Caco-2 (cell line): ENCODE results near the gene SLCO2A1. TPM values are rescaled to one million over a fixed set of nuclear protein-coding genes. Genes with fewer than 3 reads are reported as not detected.

Experiments used
- BruUV-seq: library from RNA; stranded (reverse); fragments of 400-500 nt; replicated peaks from 2 replicates; lab custom pipeline; 2021; lab: Mats Ljungman, UMichigan
- CTCF ChIA-PET: fragments of 300-600 bp; sonication (Branson Sonifier 250); formaldehyde crosslinking; loops from one replicate; lab custom pipeline; 2022; ENCODE audit warnings: antibody characterized with exemption; lab: Charles Lee
- POLR2A ChIA-PET: fragments of 300-600 bp; sonication (Branson Sonifier 250); formaldehyde crosslinking; loops from one replicate; lab custom pipeline; 2022; ENCODE audit warnings: antibody characterized with exemption; lab: Charles Lee
- DNase-seq, 2 experiments: peaks; one replicate each; pipeline versions ENCODE4 v3.0.0 to v3.0.0-alpha.2; 2020 to 2022
- H3K27me3 ChIP-seq: replicated peaks from 2 replicates; pipeline ENCODE4 v1.6.0; 2011; ENCODE audit warnings: low read length; ENCODE audit not compliant: control insufficient read depth, insufficient read depth
- H3K36me3 ChIP-seq: 2 replicates; pipeline ENCODE4 v1.5.1; 2011; ENCODE audit warnings: low read length; ENCODE audit not compliant: control insufficient read depth, insufficient read depth
- H3K4me1 ChIP-seq: fragments of 250-450 bp; sonication (Bioruptor Pico); 2 replicates; pipeline ENCODE4 v1.5.1; 2020; ENCODE audit warnings: mild to moderate bottlenecking
- H3K4me3 ChIP-seq: 2 replicates; pipeline ENCODE4 v1.5.1; 2011; ENCODE audit warnings: low read depth, mild to moderate bottlenecking, control low read depth, low read length
- H3K9me3 ChIP-seq: fragments of 250-450 bp; sonication (Bioruptor Pico); 2 replicates; pipeline ENCODE4 v1.5.1; 2020; ENCODE audit warnings: mild to moderate bottlenecking, moderate library complexity
- H3K27ac Mint-ChIP-seq: one replicate; pipeline ENCODE4 v1.8.0; 2022; ENCODE audit warnings: mixed read lengths; ENCODE audit not compliant: unreplicated experiment
- H3K27me3 Mint-ChIP-seq: one replicate; pipeline ENCODE4 v1.8.0; 2022; ENCODE audit warnings: mixed read lengths; ENCODE audit not compliant: insufficient read depth, unreplicated experiment
- H3K36me3 Mint-ChIP-seq: one replicate; pipeline ENCODE4 v1.8.0; 2022; ENCODE audit warnings: mild to moderate bottlenecking, mixed read lengths; ENCODE audit not compliant: insufficient read depth, unreplicated experiment
- H3K4me1 Mint-ChIP-seq: one replicate; pipeline ENCODE4 v1.8.0; 2022; ENCODE audit warnings: low read depth, mixed read lengths; ENCODE audit not compliant: unreplicated experiment
- H3K4me3 Mint-ChIP-seq: one replicate; pipeline ENCODE4 v1.8.0; 2022; ENCODE audit warnings: mild to moderate bottlenecking, moderate library complexity, mixed read lengths; ENCODE audit not compliant: unreplicated experiment
- H3K9me3 Mint-ChIP-seq: one replicate; pipeline ENCODE4 v1.8.0; 2022; ENCODE audit warnings: mixed read lengths; ENCODE audit not compliant: unreplicated experiment
- CTCF ChIP-seq, 2 experiments: fragments of 200-600 bp in 1 of 2; IDR thresholded peaks; 1 replicate in 1 of 2; 2 replicates in 1 of 2; pipeline versions ENCODE4 v1.5.1 to v1.8.0; 2011 to 2022; ENCODE audit warnings: antibody characterized with exemption in 1 of 2, control low read depth in 1 of 2, inconsistent platforms in 1 of 2, low read depth in 1 of 2, low read length in 1 of 2, mild to moderate bottlenecking in 1 of 2, moderate library complexity in 1 of 2; ENCODE audit not compliant: insufficient read depth in 1 of 2, severe bottlenecking in 1 of 2, unreplicated experiment in 1 of 2
- intact Hi-C: fragments of 100-400 bp; cut with micrococcal nuclease; formaldehyde crosslinking; loops from one replicate; pipeline ENCODE4 v1.10.0; 2022; ENCODE audit not compliant: unreplicated experiment
- total RNA-seq: library from RNA; stranded (reverse); gene quantifications from 2 replicates; pipeline ENCODE4 v1.2.3, GENCODE V29; 2022

The SLCO2A1 gene
- total RNA-seq, 1 experiment from 2014 or later = 2.5 TPM

GRCh38 chr3:134048278-134048996 lies 18.7 kb upstream of the SLCO2A1 start:
- Histone ChIP-seq H3K27me3 (no peaks in the 10 kb centered on the region), H3K36me3 (no peaks in the 10 kb centered on the region), H3K4me1 (no peaks in the 10 kb centered on the region), H3K9me3 (no peaks in the 10 kb centered on the region), H3K4me3 (no peak overlapping the region)
- Mint-ChIP-seq H3K4me3 (no peak overlapping the region), H3K4me1 (no peaks in the 10 kb centered on the region), H3K27me3 (no peaks in the 10 kb centered on the region), H3K9me3 (no peaks in the 10 kb centered on the region), H3K36me3 (no peaks in the 10 kb centered on the region), H3K27ac (no peak overlapping the region)
- DNase-seq = no peak
- CTCF ChIA-PET = no interaction called here
- POLR2A ChIA-PET = no interaction called here
- intact Hi-C loops = no loop called here
- no peak for TF ChIP-seq CTCF (IDR thresholded peaks at IDR 0.05; ENCODE audit: insufficient read depth in 1 of 2, low read depth in 1 of 2, low read length in 1 of 2, severe bottlenecking in 1 of 2, unreplicated experiment in 1 of 2)
- no TSS peak for BruUV-seq

DNA sequence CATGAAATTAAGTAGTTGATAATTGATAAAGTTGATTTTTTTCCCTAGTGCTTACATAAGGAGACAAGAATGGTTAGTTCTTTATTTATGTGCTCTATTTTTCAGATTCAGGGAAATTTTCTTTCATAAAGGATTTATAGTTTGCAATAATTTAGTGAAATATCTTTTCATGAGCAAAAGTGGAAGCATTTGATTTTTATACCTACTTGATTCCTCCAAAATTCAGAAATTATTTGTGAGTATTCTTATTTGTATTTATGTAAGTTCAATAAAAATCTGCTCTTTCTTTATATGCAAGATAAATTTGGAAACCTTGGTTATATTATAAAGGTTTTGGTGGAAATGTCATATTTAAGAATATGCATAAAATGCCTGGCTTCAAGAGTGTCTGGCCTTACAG lies 14.7 kb upstream of the SLCO2A1 start:
- DNase-seq = no peak
- Histone ChIP-seq H3K4me1 (peaks cover 2% of the 10 kb centered on the region), H3K4me3 (no peak overlapping the region), H3K9me3 (0 out of 2 replicates have a peak, but pooled peaks cover 3% of the 10 kb centered on the region), H3K27me3 (no peaks in the 10 kb centered on the region), H3K36me3 (no peaks in the 10 kb centered on the region)
- no TSS peak for BruUV-seq
- Mint-ChIP-seq H3K4me1 (no peaks in the 10 kb centered on the region), H3K27ac (no peak overlapping the region), H3K9me3 (peaks cover 12% of the 10 kb centered on the region), H3K27me3 (no peaks in the 10 kb centered on the region), H3K4me3 (no peak overlapping the region), H3K36me3 (no peaks in the 10 kb centered on the region)
- TF ChIP-seq CTCF (IDR thresholded peaks at IDR 0.05; ENCODE audit: insufficient read depth in 1 of 2, low read depth in 1 of 2, low read length in 1 of 2, severe bottlenecking in 1 of 2, unreplicated experiment in 1 of 2) = no peak
- CTCF ChIA-PET = no interaction called here
- POLR2A ChIA-PET = no interaction called here
- intact Hi-C loops = no loop called here

DNA sequence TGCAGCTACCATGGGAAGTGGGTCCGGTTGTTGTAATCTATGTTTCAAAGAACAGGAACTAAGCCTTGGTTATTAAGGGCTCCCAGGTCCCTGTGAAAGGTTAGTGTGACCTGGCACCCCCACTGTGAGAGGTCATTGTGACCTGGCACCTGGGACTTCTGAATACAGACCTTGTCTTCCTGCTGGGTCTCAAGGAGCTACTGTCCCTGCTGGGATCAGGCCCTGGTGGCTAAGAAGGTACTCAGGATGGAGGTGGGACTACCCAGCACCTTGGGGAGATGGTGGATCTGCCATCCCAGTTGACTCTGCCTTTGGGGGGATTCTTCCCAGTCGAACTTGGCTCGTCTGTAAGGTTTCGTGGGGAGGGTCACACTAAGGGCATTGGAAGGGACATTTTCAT lies 10.3 kb upstream of the SLCO2A1 start:
- Histone ChIP-seq H3K4me3 (no peak overlapping the region), H3K36me3 (no peaks in the 10 kb centered on the region), H3K27me3 (no peaks in the 10 kb centered on the region), H3K4me1 (peaks cover 16% of the 10 kb centered on the region), H3K9me3 (0 out of 2 replicates have a peak, but pooled peaks cover 3% of the 10 kb centered on the region)
- Mint-ChIP-seq H3K27ac (no peak overlapping the region), H3K4me3 (no peak overlapping the region), H3K36me3 (no peaks in the 10 kb centered on the region), H3K27me3 (no peaks in the 10 kb centered on the region), H3K9me3 (peaks cover 12% of the 10 kb centered on the region), H3K4me1 (peaks cover 8% of the 10 kb centered on the region)
- POLR2A ChIA-PET = no interaction called here
- CTCF ChIA-PET = no interaction called here
- DNase-seq = no peak
- intact Hi-C loops = no loop called here
- TF ChIP-seq CTCF (IDR thresholded peaks at IDR 0.05; ENCODE audit: insufficient read depth in 1 of 2, low read depth in 1 of 2, low read length in 1 of 2, severe bottlenecking in 1 of 2, unreplicated experiment in 1 of 2) = no peak
- no TSS peak for BruUV-seq
